ENCODE results near the gene FOXP4.
A peak's percentile ranks its signal among the peaks of the same experiment; 100 is the strongest.

The FOXP4 gene, protein sequence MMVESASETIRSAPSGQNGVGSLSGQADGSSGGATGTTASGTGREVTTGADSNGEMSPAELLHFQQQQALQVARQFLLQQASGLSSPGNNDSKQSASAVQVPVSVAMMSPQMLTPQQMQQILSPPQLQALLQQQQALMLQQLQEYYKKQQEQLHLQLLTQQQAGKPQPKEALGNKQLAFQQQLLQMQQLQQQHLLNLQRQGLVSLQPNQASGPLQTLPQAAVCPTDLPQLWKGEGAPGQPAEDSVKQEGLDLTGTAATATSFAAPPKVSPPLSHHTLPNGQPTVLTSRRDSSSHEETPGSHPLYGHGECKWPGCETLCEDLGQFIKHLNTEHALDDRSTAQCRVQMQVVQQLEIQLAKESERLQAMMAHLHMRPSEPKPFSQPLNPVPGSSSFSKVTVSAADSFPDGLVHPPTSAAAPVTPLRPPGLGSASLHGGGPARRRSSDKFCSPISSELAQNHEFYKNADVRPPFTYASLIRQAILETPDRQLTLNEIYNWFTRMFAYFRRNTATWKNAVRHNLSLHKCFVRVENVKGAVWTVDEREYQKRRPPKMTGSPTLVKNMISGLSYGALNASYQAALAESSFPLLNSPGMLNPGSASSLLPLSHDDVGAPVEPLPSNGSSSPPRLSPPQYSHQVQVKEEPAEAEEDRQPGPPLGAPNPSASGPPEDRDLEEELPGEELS

DNA sequence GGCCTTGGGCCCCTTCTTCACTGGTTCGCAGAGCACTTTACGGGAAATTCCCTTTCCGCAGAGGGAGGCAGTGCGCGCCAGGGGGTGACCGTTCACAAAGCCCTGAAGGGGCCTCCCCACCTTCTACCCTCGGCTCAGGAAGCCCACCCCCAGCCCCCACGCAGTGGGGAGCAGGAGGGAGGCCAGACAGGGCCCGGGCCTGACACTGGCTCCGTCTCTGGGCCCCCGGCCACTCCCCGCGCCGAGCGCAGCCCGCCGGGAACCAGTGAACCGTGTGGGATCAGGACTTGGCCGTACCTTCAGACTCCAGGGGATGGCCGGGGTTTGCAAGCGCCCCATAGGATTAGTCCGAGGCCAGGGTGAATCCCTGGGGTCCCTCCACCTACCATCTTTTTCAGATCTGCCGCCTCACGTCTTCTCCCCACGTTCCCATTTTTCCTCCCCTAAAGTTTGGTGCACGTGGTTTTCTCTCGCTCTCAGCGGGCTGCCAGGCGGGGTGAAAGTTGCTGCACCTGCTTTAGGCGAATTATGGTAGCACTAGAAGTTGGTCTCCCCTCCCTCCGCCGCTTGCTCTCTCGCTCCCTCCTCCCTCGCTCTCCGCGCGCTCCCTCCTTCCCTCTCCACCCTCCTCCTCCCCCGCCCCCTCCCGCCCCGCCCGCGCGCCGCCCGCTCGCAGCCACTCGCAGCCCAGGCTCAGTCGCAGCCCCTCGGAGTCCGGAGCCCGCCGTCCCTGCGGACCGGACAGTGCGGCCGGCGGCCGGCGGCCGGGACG lies at the start of gene FOXP4:
Gene FOXP4 (plus strand): TSS at position 679 of the 772 bp plus-strand sequence. CDS start 19,380 bp downstream, outside the sequence.
- Histone ChIP-seq H3F3A (ENCODE audit: insufficient read depth, low read length) (no peaks in the 10 kb centered on the region), H3K27me3 (ENCODE audit: insufficient read depth, low read length) (no peaks in the 10 kb centered on the region; the same call in 1 of the 2 replicates), H3K79me2 (ENCODE audit: insufficient read depth, low read length) (no peaks in the 10 kb centered on the region), H2AFZ (ENCODE audit: low read length) (peak within 1 kb of the TSS; percentile 99), H3K36me3 (ENCODE audit: insufficient read depth, low read length) (no peaks in the 10 kb centered on the region; the same call in 1 of the 2 replicates), H3K4me3 (ENCODE audit: low read depth, low read length, poor library complexity, severe bottlenecking) (peak within 1 kb of the TSS; percentile 73), H3K9ac (ENCODE audit: low read length) (peak within 1 kb of the TSS; percentile 82), H3K9me3 (ENCODE audit: low read length) (no peaks in the 10 kb centered on the region), H3K27ac (ENCODE audit: low read depth, low read length, poor library complexity, severe bottlenecking) (no peak within 1 kb of the TSS), H4K20me1 (ENCODE audit: insufficient read depth, low read length) (no peaks in the 10 kb centered on the region), H3K9me2 (ENCODE audit: low read depth, low read length) (no peaks in the 10 kb centered on the region), H3K4me2 (ENCODE audit: low read length) (peak within 1 kb of the TSS; percentile 97), H3K4me1 (ENCODE audit: insufficient read depth, low read length, severe bottlenecking) (peaks cover 26% of the 10 kb centered on the region)
- TF ChIP-seq EZH2 (IDR thresholded peaks at IDR 0.05; ENCODE audit: borderline replicate concordance, low read length) = no peak
- TF ChIP-seq, protein P1, sequence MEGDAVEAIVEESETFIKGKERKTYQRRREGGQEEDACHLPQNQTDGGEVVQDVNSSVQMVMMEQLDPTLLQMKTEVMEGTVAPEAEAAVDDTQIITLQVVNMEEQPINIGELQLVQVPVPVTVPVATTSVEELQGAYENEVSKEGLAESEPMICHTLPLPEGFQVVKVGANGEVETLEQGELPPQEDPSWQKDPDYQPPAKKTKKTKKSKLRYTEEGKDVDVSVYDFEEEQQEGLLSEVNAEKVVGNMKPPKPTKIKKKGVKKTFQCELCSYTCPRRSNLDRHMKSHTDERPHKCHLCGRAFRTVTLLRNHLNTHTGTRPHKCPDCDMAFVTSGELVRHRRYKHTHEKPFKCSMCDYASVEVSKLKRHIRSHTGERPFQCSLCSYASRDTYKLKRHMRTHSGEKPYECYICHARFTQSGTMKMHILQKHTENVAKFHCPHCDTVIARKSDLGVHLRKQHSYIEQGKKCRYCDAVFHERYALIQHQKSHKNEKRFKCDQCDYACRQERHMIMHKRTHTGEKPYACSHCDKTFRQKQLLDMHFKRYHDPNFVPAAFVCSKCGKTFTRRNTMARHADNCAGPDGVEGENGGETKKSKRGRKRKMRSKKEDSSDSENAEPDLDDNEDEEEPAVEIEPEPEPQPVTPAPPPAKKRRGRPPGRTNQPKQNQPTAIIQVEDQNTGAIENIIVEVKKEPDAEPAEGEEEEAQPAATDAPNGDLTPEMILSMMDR (IDR thresholded peaks at IDR 0.05; ENCODE audit: low read length) = no peak

DNA sequence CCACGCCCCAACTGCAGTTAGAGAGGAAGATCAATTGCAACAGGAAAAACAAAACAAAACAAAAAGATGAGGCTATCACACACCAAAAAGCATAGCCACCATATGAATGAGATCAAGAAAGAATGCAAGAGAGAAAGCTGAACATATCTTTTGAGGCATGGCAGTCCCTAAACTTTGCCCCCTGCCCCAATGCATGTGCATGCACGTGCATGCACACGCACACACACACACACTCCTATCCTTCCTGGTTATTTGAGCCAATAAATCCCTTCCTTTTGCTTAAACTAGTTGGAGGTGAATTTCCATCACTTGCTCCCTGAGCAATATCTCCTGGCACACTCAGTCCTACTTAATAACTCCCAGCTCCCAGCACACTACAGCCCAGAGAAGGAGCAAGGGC lies 48.6 kb upstream of the FOXP4 start:
- no peak overlapping the region for H3K4me3 ChIP-seq (ENCODE audit: low read depth, low read length, poor library complexity, severe bottlenecking)
- no peak for TF ChIP-seq EZH2 (IDR thresholded peaks at IDR 0.05; ENCODE audit: borderline replicate concordance, low read length)
- TF ChIP-seq, protein P1 (IDR thresholded peaks at IDR 0.05; ENCODE audit: low read length) = no peak
- no peaks in the 10 kb centered on the region for H3K9me3 ChIP-seq (ENCODE audit: low read length)
- H3K4me1 ChIP-seq (ENCODE audit: insufficient read depth, low read length, severe bottlenecking) = no peaks in the 10 kb centered on the region
- H4K20me1 ChIP-seq (ENCODE audit: insufficient read depth, low read length) = no peaks in the 10 kb centered on the region
- no peak overlapping the region for H3K4me2 ChIP-seq (ENCODE audit: low read length)
- H2AFZ ChIP-seq (ENCODE audit: low read length) = no peak overlapping the region
- no peak overlapping the region for H3K27ac ChIP-seq (ENCODE audit: low read depth, low read length, poor library complexity, severe bottlenecking)
- H3F3A ChIP-seq (ENCODE audit: insufficient read depth, low read length) = no peaks in the 10 kb centered on the region
- no peaks in the 10 kb centered on the region for H3K9me2 ChIP-seq (ENCODE audit: low read depth, low read length)
- H3K36me3 ChIP-seq (ENCODE audit: insufficient read depth, low read length) = no peaks in the 10 kb centered on the region
- H3K9ac ChIP-seq (ENCODE audit: low read length) = no peak overlapping the region
- peaks cover 3% of the 10 kb centered on the region; the same call in 1 of the 2 replicates for H3K27me3 ChIP-seq (ENCODE audit: insufficient read depth, low read length)
- H3K79me2 ChIP-seq (ENCODE audit: insufficient read depth, low read length) = no peaks in the 10 kb centered on the region

DNA sequence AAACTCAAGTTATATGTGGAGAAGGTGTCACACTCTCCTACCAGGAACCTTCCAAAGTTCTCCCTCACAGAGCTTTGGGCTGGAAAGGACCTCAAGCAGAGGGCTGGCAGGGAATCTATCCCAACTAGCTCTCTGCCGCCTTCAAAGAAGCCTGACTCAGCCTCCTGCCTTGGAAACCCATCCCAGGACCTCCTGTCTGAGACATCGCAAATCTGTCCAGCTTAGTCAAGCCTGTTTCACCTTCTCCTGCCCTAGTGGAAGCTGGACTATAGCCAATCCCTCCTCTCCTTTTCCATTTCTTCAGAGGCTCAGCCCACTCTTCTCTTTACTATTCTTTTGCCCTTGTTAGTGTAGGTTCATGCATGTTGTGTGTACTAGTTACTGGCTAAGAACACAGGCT lies 48.2 kb upstream of the FOXP4 start:
- peaks cover 3% of the 10 kb centered on the region; the same call in 1 of the 2 replicates for H3K27me3 ChIP-seq (ENCODE audit: insufficient read depth, low read length)
- TF ChIP-seq, protein P1 (IDR thresholded peaks at IDR 0.05; ENCODE audit: low read length) = no peak
- TF ChIP-seq EZH2 (IDR thresholded peaks at IDR 0.05; ENCODE audit: borderline replicate concordance, low read length) = no peak

More for the DNA sequence above, 48.2 kb upstream of the FOXP4 start:
- Histone ChIP-seq H3K27ac (ENCODE audit: low read depth, low read length, poor library complexity, severe bottlenecking) (no peak overlapping the region), H3K4me3 (ENCODE audit: low read depth, low read length, poor library complexity, severe bottlenecking) (no peak overlapping the region), H3K9me3 (ENCODE audit: low read length) (no peaks in the 10 kb centered on the region), H3K9me2 (ENCODE audit: low read depth, low read length) (no peaks in the 10 kb centered on the region), H3F3A (ENCODE audit: insufficient read depth, low read length) (no peaks in the 10 kb centered on the region), H3K4me1 (ENCODE audit: insufficient read depth, low read length, severe bottlenecking) (no peaks in the 10 kb centered on the region), H4K20me1 (ENCODE audit: insufficient read depth, low read length) (no peaks in the 10 kb centered on the region), H3K36me3 (ENCODE audit: insufficient read depth, low read length) (no peaks in the 10 kb centered on the region), H3K4me2 (ENCODE audit: low read length) (no peak overlapping the region), H3K79me2 (ENCODE audit: insufficient read depth, low read length) (no peaks in the 10 kb centered on the region), H2AFZ (ENCODE audit: low read length) (no peak overlapping the region), H3K9ac (ENCODE audit: low read length) (no peak overlapping the region)

Measured in OCI-LY1 (cell line).